Tibial nerve (tissue), 4 donors: ENCODE results near the gene SAV1. TPM values are rescaled to one million over a fixed set of nuclear protein-coding genes. Genes with fewer than 3 reads are reported as not detected.
"Not testable (repeated sequence)": the region's sequence is repeated elsewhere in the genome, so short reads cannot be mapped to it uniquely, and the experiment has no call there.

Experiments used
- DNase-seq, 2 donors: peaks; one replicate each; pipeline ENCODE4 v3.0.0-alpha.2; 2019; ENCODE audit warnings: low spot score in 2 of 2
- H3K27ac ChIP-seq, 4 donors: fragments of 200-600 bp; sonication (generic) in 3 of 4; one replicate each; pipeline ENCODE4 v1.5.1; 2017 to 2019; ENCODE audit warnings: mild to moderate bottlenecking in 1 of 4
- H3K27me3 ChIP-seq, 2 donors: fragments of 200-600 bp; sonication (generic) in 1 of 2; one replicate each; pipeline versions ENCODE4 v1.5.1 to v1.6.0; 2017 to 2019
- H3K36me3 ChIP-seq, 3 donors: fragments of 200-600 bp; sonication (generic); one replicate each; pipeline ENCODE4 v1.5.1; 2018 to 2019
- H3K4me1 ChIP-seq, 4 donors: fragments of 200-600 bp; sonication (generic) in 3 of 4; one replicate each; pipeline ENCODE4 v1.5.1; 2017 to 2019
- H3K4me3 ChIP-seq, 4 donors: fragments of 200-600 bp; sonication (generic) in 3 of 4; one replicate each; pipeline ENCODE4 v1.5.1; 2017 to 2019; ENCODE audit warnings: mild to moderate bottlenecking in 1 of 4, moderate library complexity in 1 of 4
- H3K9me3 ChIP-seq, 4 donors: fragments of 200-600 bp; sonication (generic) in 3 of 4; one replicate each; pipeline ENCODE4 v1.5.1; 2017 to 2019
- EP300 ChIP-seq, 2 donors: sonication (generic); formaldehyde crosslinking; IDR thresholded peaks; one replicate each; pipeline ENCODE4 v1.6.1; 2017; ENCODE audit warnings: antibody characterized with exemption in 2 of 2, mild to moderate bottlenecking in 1 of 2
- POLR2A ChIP-seq, 2 donors: fragments of 450-650 bp; IDR thresholded peaks; one replicate each; pipeline ENCODE4 v1.6.1; 2017; ENCODE audit warnings: antibody characterized with exemption in 2 of 2, mild to moderate bottlenecking in 2 of 2, moderate library complexity in 2 of 2
- WGBS, 2 donors: methylation state at CpG; one replicate each; pipeline ENCODE4 v1.1.5; 2018; 5-methylcytosine and 5-hydroxymethylcytosine counted together
- total RNA-seq, 4 donors: library from RNA; depleted of rRNA; stranded (reverse); fragments of >200 nt; gene quantifications; one replicate each; pipeline ENCODE4 v1.1.0, GENCODE V29; 2016
- TF ChIP-seq, protein P1 (sequence below), 5 experiments: fragments of 200-600 bp in 3 of 5; fragments of 450-650 bp in 2 of 5; sonication (generic) in 3 of 5; IDR thresholded peaks; one replicate each; pipeline ENCODE4 v1.5.1; 2016 to 2019; ENCODE audit warnings: antibody characterized with exemption in 5 of 5, mild to moderate bottlenecking in 3 of 5, moderate library complexity in 2 of 5

Gene SAV1
- total RNA-seq, 4 donors from 2014 or later, result 35.1 to 62.3 (median 47.4) TPM

DNA sequence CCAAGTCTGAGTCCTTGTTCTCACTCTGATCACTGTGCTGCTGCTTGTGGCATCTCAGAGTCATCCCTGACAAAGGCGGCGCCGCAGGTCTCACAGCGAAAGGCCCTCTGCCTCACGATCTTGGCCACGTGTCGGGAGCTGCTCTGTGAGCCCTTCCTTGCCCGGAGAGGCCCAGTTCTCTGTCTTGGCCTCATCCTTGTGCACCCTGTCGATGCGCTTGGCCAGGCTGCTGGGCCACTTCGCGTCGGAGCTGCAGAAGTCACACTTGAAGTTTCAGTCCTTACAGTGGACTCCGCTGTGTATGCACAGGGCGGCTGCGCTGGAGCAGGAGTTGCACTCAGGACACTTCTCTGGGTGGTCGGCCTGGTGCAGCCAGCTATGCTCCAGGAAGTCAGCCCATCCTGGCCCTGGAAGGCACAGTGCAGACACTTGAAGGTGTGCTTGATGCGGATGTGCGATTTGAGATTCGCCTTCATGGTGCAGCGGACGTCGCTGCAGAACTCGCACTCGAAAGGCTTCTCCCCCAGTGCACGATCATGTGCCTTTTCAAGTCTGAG is 36.4 kb upstream of the SAV1 start:
- H3K9me3 ChIP-seq, result no peaks in the 10 kb centered on the region
- H3K4me1 ChIP-seq, result no peaks in the 10 kb centered on the region
- H3K27me3 ChIP-seq, result no peaks in the 10 kb centered on the region
- TF ChIP-seq POLR2A (IDR thresholded peaks at IDR 0.05) (no peak), EP300 (IDR thresholded peaks at IDR 0.05) (no peak)
- DNase-seq, result no peak
- H3K27ac ChIP-seq, result no peak overlapping the region
- no peaks in the 10 kb centered on the region for H3K36me3 ChIP-seq
- whole genome bisulfite sequencing, 2 donors, result 96 to 97% methylated on average over 19 to 21 of the region's 26 CpGs
- H3K4me3 ChIP-seq, result no peak overlapping the region

DNA sequence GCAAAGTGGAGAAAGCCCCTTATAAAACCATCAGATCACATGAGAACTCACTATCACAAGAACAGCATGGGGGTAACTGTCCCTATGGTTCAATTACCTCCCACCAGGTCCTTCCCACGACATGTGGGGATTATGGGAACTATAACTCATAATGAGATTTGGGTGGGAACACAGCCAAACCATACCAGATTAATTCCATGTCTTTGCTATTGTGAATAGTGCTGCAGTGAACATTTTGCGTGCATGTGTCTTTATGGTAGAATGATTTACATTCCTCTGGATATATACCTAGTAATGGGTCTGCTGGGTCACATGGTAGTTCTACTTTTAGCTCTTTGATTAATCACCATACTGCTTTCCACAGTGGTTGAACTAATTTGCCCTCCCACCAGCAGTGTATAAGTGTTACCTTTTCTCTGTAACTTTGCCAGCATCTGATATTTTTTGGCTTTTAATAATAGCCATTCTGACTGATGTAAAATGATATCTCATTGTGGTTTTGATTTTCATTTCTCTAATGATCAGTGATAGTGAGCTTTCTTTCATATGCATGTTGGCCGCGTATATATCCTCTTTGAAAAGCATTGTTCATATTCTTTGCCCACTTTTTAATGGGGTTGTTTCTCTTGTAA is 29.7 kb upstream of the SAV1 start:
- no peak for DNase-seq
- no peaks in the 10 kb centered on the region for H3K36me3 ChIP-seq
- no peaks in the 10 kb centered on the region for H3K4me1 ChIP-seq
- H3K4me3 ChIP-seq, result no peak overlapping the region
- WGBS, 2 donors, result 60 to 66% methylated on average over 4 of the region's 4 CpGs
- H3K9me3 ChIP-seq, result peaks cover 0 to 8% (median 0%) of the 10 kb centered on the region in 4 donors
- TF ChIP-seq POLR2A (IDR thresholded peaks at IDR 0.05) (no peak), EP300 (IDR thresholded peaks at IDR 0.05) (no peak)
- TF ChIP-seq, protein P1, sequence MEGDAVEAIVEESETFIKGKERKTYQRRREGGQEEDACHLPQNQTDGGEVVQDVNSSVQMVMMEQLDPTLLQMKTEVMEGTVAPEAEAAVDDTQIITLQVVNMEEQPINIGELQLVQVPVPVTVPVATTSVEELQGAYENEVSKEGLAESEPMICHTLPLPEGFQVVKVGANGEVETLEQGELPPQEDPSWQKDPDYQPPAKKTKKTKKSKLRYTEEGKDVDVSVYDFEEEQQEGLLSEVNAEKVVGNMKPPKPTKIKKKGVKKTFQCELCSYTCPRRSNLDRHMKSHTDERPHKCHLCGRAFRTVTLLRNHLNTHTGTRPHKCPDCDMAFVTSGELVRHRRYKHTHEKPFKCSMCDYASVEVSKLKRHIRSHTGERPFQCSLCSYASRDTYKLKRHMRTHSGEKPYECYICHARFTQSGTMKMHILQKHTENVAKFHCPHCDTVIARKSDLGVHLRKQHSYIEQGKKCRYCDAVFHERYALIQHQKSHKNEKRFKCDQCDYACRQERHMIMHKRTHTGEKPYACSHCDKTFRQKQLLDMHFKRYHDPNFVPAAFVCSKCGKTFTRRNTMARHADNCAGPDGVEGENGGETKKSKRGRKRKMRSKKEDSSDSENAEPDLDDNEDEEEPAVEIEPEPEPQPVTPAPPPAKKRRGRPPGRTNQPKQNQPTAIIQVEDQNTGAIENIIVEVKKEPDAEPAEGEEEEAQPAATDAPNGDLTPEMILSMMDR (IDR thresholded peaks at IDR 0.05), result no peak
- no peak overlapping the region for H3K27ac ChIP-seq
- H3K27me3 ChIP-seq, result no peaks in the 10 kb centered on the region

DNA sequence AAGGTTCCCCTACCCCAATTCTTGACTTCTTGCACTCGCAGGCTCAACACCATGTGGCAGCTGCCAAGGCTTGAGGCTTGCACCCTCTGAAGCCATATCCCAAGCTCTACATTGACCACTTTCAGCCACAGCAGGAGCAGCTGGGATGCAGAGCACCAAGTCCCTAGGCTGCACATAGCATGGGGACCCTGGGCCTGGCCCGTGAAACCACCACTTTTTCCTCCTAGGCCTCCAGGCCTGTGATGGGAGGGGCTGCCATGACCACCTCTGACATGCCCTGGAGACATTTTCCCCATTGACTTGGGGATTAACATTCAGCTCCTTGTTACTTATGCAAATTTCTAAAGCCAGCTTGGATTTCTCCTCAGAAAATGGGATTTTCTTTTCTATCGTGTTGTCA is 26.2 kb upstream of the SAV1 start:
- 90 to 91% methylated on average over 3 of the region's 3 CpGs for WGBS, 2 donors
- not testable (repeated sequence) for H3K9me3 ChIP-seq, H3K4me1 ChIP-seq, H3K27me3 ChIP-seq, H3K36me3 ChIP-seq, H3K4me3 ChIP-seq, DNase-seq, H3K27ac ChIP-seq

DNA sequence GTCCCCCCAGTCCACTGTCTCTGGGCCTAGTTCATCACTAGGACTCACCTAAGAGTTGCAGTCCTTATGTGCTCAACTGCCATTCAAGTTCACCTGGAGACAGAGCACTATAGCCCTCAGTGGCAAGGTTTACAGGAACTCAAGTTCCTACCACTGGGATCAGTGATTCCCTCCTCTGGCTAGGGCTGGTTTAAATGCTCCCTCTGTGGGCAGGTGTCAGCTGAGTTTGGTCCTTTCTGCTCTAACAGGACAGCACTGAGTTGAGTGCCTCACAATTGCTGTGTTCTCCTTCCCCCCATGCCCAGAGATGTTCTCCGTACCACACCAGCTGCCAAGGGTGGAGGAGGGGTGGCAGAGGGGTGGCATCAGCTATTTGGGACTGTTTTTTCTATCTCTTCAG is 20.8 kb upstream of the SAV1 start:
- peaks cover 0 to 11% (median 0%) of the 10 kb centered on the region in 4 donors for H3K9me3 ChIP-seq
- H3K4me1 ChIP-seq, result no peaks in the 10 kb centered on the region
- H3K36me3 ChIP-seq, result no peaks in the 10 kb centered on the region
- H3K27me3 ChIP-seq, result no peaks in the 10 kb centered on the region
- DNase-seq, result no peak
- TF ChIP-seq EP300 (IDR thresholded peaks at IDR 0.05) (no peak), POLR2A (IDR thresholded peaks at IDR 0.05) (no peak)
- TF ChIP-seq, protein P1 (IDR thresholded peaks at IDR 0.05), result no peak
- no peak overlapping the region for H3K27ac ChIP-seq
- WGBS, 2 donors, result 89 to 100% methylated on average over 1 of the region's 1 CpG
- H3K4me3 ChIP-seq, result no peak overlapping the region

DNA sequence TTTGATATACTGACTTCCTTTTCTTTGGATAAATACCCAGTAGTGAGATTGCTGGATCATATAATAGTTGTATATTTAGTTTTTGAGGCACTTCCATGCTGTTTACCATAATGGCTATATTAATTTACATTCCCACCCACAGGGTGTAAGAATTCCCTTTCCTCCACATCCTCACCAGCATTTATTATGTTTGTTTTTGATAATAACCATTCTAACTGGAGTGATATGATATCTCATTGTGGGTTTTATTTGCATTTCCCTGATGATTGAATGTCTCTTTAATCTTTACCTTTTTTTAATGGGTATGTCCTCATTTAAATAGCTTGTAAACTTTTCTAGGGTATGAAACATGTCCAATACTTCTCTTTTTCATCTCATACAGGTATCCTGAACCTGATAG is 11.6 kb upstream of the SAV1 start:
- Histone ChIP-seq H3K27me3 (no peaks in the 10 kb centered on the region), H3K9me3 (no peaks in the 10 kb centered on the region), H3K27ac (no peak overlapping the region), H3K4me3 (no peak overlapping the region), H3K36me3 (no peaks in the 10 kb centered on the region), H3K4me1 (peaks cover 0 to 18% (median 4%) of the 10 kb centered on the region in 4 donors)
- no peak for TF ChIP-seq POLR2A (IDR thresholded peaks at IDR 0.05)
- no peak for TF ChIP-seq EP300 (IDR thresholded peaks at IDR 0.05)
- TF ChIP-seq, protein P1 (IDR thresholded peaks at IDR 0.05), result no peak
- no peak for DNase-seq

DNA sequence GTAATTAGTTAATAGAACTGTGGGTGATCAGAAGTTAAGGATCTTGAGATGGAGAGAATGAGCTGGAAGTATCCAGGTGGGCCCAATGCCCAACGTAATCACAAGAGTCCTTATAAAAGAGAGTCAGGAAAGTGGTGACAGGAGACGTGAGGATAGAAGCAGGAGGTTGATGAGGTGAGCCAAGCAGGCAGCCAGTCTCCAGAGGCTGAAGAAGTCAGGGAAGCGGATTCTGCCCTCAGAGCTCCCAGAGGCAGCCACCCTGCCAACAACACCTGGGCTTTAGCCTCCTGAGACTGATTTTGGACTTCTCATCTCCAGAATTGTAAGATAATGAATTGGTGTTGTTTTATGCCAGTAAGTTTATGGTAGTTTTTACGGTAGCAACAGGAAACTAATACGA is 10.1 kb upstream of the SAV1 start:
- 68 to 81% methylated on average over 5 of the region's 5 CpGs for WGBS, 2 donors
- no peaks in the 10 kb centered on the region for H3K36me3 ChIP-seq
- no peaks in the 10 kb centered on the region for H3K27me3 ChIP-seq
- no peak for DNase-seq
- H3K4me3 ChIP-seq, result no peak overlapping the region
- peak overlapping the region in 3 of 4 donors; percentile 1 to 68 (median 65) for H3K27ac ChIP-seq
- H3K4me1 ChIP-seq, result peaks cover 0 to 18% (median 4%) of the 10 kb centered on the region in 4 donors
- TF ChIP-seq POLR2A (IDR thresholded peaks at IDR 0.05), result no peak
- TF ChIP-seq, protein P1 (IDR thresholded peaks at IDR 0.05), result no peak
- TF ChIP-seq EP300 (IDR thresholded peaks at IDR 0.05), result no peak
- H3K9me3 ChIP-seq, result no peaks in the 10 kb centered on the region
